Effector memory CD4-positive, alpha-beta T cell (primary cell): ENCODE results near the gene PRRG2.

Source experiments
- DNase-seq, 3 donors: peaks; one replicate each; pipeline ENCODE4 v3.0.0-alpha.2; 2020
- H3K27ac ChIP-seq: 2 replicates; pipeline ENCODE4 v1.7.0; 2013; ENCODE audit warnings: mild to moderate bottlenecking, low read length, moderate library complexity; ENCODE audit not compliant: insufficient read depth, poor library complexity, severe bottlenecking
- H3K27me3 ChIP-seq: replicated peaks from 2 replicates; pipeline ENCODE4 v1.7.0; 2013; ENCODE audit warnings: mild to moderate bottlenecking, low read length; ENCODE audit not compliant: insufficient read depth, control insufficient read depth, poor library complexity, severe bottlenecking
- H3K36me3 ChIP-seq: 2 replicates; pipeline ENCODE4 v1.7.0; 2013; ENCODE audit warnings: mild to moderate bottlenecking, low read length, moderate library complexity; ENCODE audit not compliant: control insufficient read depth, insufficient read depth
- H3K4me1 ChIP-seq: 2 replicates; pipeline ENCODE4 v1.7.0; 2013; ENCODE audit warnings: low read length, mild to moderate bottlenecking; ENCODE audit not compliant: control insufficient read depth, insufficient read depth, poor library complexity, severe bottlenecking
- H3K4me3 ChIP-seq: 2 replicates; pipeline ENCODE4 v1.7.0; 2013; ENCODE audit warnings: low read length, low read depth, mild to moderate bottlenecking; ENCODE audit not compliant: insufficient read depth, poor library complexity, severe bottlenecking
- H3K9me3 ChIP-seq: 2 replicates; pipeline ENCODE4 v1.7.0; 2013; ENCODE audit warnings: mild to moderate bottlenecking, low read length, moderate library complexity; ENCODE audit not compliant: control insufficient read depth

The PRRG2 gene

GRCh38 chr19:49557641-49558325 lies 23.3 kb upstream of the PRRG2 start:
- no peak for DNase-seq
- Histone ChIP-seq H3K27ac (peak overlapping the region; percentile 68), H3K27me3 (no peaks in the 10 kb centered on the region), H3K4me3 (peak overlapping the region; percentile 55), H3K9me3 (no peaks in the 10 kb centered on the region), H3K36me3 (peaks cover 22% of the 10 kb centered on the region), H3K4me1 (peaks cover 89% of the 10 kb centered on the region)

GRCh38 chr19:49558591-49558990 lies 22.5 kb upstream of the PRRG2 start:
- peak overlapping the region; percentile 55 for H3K4me3 ChIP-seq
- peak overlapping the region; percentile 68 for H3K27ac ChIP-seq
- H3K4me1 ChIP-seq = peaks cover 92% of the 10 kb centered on the region
- H3K36me3 ChIP-seq = peaks cover 22% of the 10 kb centered on the region
- no peaks in the 10 kb centered on the region for H3K9me3 ChIP-seq
- no peaks in the 10 kb centered on the region for H3K27me3 ChIP-seq
- DNase-seq = no peak

- Histone ChIP-seq H3K9me3 (no peaks in the 10 kb centered on the region), H3K4me3 (peak overlapping the region; percentile 55), H3K36me3 (peaks cover 22% of the 10 kb centered on the region), H3K27ac (peak overlapping the region; percentile 68), H3K27me3 (no peaks in the 10 kb centered on the region), H3K4me1 (peaks cover 93% of the 10 kb centered on the region)
- no peak for DNase-seq
These were observed 21.7 kb upstream of the PRRG2 start for GRCh38 chr19:49559443-49559842.

- H3K4me1 ChIP-seq = peaks cover 93% of the 10 kb centered on the region
- peak overlapping the region; percentile 55 for H3K4me3 ChIP-seq
- H3K9me3 ChIP-seq = no peaks in the 10 kb centered on the region
- no peaks in the 10 kb centered on the region for H3K27me3 ChIP-seq
- H3K27ac ChIP-seq = peak overlapping the region; percentile 68
- no peak for DNase-seq
- peaks cover 22% of the 10 kb centered on the region for H3K36me3 ChIP-seq
These were observed 21.2 kb upstream of the PRRG2 start for GRCh38 chr19:49559928-49560327.

- peaks cover 93% of the 10 kb centered on the region for H3K4me1 ChIP-seq
- peaks cover 20% of the 10 kb centered on the region for H3K36me3 ChIP-seq
- peak overlapping the region; percentile 68 for H3K27ac ChIP-seq
- H3K4me3 ChIP-seq = peak overlapping the region; percentile 55
- no peak for DNase-seq
- H3K27me3 ChIP-seq = no peaks in the 10 kb centered on the region
- no peaks in the 10 kb centered on the region for H3K9me3 ChIP-seq
These were observed 20.7 kb upstream of the PRRG2 start for GRCh38 chr19:49560358-49560900.

- Histone ChIP-seq H3K36me3 (no peaks in the 10 kb centered on the region), H3K4me3 (no peak overlapping the region)
These were observed 16.5 kb upstream of the PRRG2 start for GRCh38 chr19:49564616-49565045.

GRCh38 chr19:49565261-49565660 lies 15.9 kb upstream of the PRRG2 start:
- Histone ChIP-seq H3K9me3 (no peaks in the 10 kb centered on the region), H3K36me3 (no peaks in the 10 kb centered on the region), H3K27me3 (no peaks in the 10 kb centered on the region), H3K4me3 (no peak overlapping the region), H3K4me1 (peaks cover 81% of the 10 kb centered on the region), H3K27ac (peak overlapping the region; percentile 69)
- DNase-seq = no peak

More at GRCh38 chr19:49564616-49565045, 16.5 kb upstream of the PRRG2 start:
- H3K4me1 ChIP-seq = peaks cover 82% of the 10 kb centered on the region
- no peaks in the 10 kb centered on the region for H3K9me3 ChIP-seq
- no peak for DNase-seq
- no peaks in the 10 kb centered on the region for H3K27me3 ChIP-seq
- peak overlapping the region; percentile 69 for H3K27ac ChIP-seq

GRCh38 chr19:49566302-49566701 lies 14.8 kb upstream of the PRRG2 start:
- DNase-seq = no peak
- Histone ChIP-seq H3K9me3 (no peaks in the 10 kb centered on the region), H3K36me3 (no peaks in the 10 kb centered on the region), H3K4me3 (no peak overlapping the region), H3K27ac (peak overlapping the region; percentile 60), H3K4me1 (peaks cover 79% of the 10 kb centered on the region), H3K27me3 (no peaks in the 10 kb centered on the region)

- DNase-seq = peak; percentile 69 to 79 (median 70)
- H3K9me3 ChIP-seq = no peaks in the 10 kb centered on the region
- H3K4me3 ChIP-seq = no peak overlapping the region
- H3K27me3 ChIP-seq = no peaks in the 10 kb centered on the region
- peak overlapping the region; percentile 71 for H3K27ac ChIP-seq
- peaks cover 2% of the 10 kb centered on the region for H3K36me3 ChIP-seq
- H3K4me1 ChIP-seq = peaks cover 66% of the 10 kb centered on the region
These were observed 13.2 kb upstream of the PRRG2 start for GRCh38 chr19:49567861-49568441.
